HG02840 (cell line): ENCODE measurements around the gene HLA-DQA1.
"Not testable (repeated sequence)": the region's sequence is repeated elsewhere in the genome, so short reads cannot be mapped to it uniquely, and the experiment has no call there.

Source experiments
- ATAC-seq: cut with Tn5 transposase; IDR thresholded peaks from one replicate; pipeline ENCODE4 v1.9.1; 2021; ENCODE audit warnings: mild to moderate bottlenecking, moderate library complexity, moderate number of reproducible peaks; ENCODE audit not compliant: unreplicated experiment, low FRiP score

Gene HLA-DQA1

GRCh38 chr6:32657329-32657728 is 20.1 kb downstream of the HLA-DQA1 start:
- not testable (repeated sequence) for ATAC-seq

- not testable (repeated sequence) for ATAC-seq
These were observed 20.6 kb downstream of the HLA-DQA1 start for GRCh38 chr6:32657819-32658218.

GRCh38 chr6:32658268-32658897 is 21.2 kb downstream of the HLA-DQA1 start:
- no peak for ATAC-seq

GRCh38 chr6:32659856-32660595 is 22.8 kb downstream of the HLA-DQA1 start:
- ATAC-seq, result peak; percentile 71

GRCh38 chr6:32662099-32662498 is 24.9 kb downstream of the HLA-DQA1 start:
- no peak for ATAC-seq

GRCh38 chr6:32662836-32663235 is 25.6 kb downstream of the HLA-DQA1 start:
- no peak for ATAC-seq

GRCh38 chr6:32664354-32664753 is 27.1 kb downstream of the HLA-DQA1 start:
- no peak for ATAC-seq

- ATAC-seq, result no peak
These were observed 27.7 kb downstream of the HLA-DQA1 start for GRCh38 chr6:32664827-32665362.

- ATAC-seq, result no peak
These were observed 28.5 kb downstream of the HLA-DQA1 start for GRCh38 chr6:32665661-32666060.

- no peak for ATAC-seq
These were observed 29.5 kb downstream of the HLA-DQA1 start, which contains the start of gene HLA-DQB1 for GRCh38 chr6:32666420-32667300. Gene HLA-DQB1 (minus strand): TSS chr6:32666657. CDS start chr6:32666607, 50 bp downstream.

- peak; percentile 79 for ATAC-seq
These were observed 31.1 kb downstream of the HLA-DQA1 start for GRCh38 chr6:32668226-32668747.

- ATAC-seq, result no peak
These were observed 32.0 kb downstream of the HLA-DQA1 start for GRCh38 chr6:32669240-32669639.

GRCh38 chr6:32669893-32670292 is 32.7 kb downstream of the HLA-DQA1 start:
- no peak for ATAC-seq

- ATAC-seq, result not testable (repeated sequence)
These were observed 34.7 kb downstream of the HLA-DQA1 start for GRCh38 chr6:32671908-32672307.

GRCh38 chr6:32674123-32674522 is 36.9 kb downstream of the HLA-DQA1 start:
- not testable (repeated sequence) for ATAC-seq

- ATAC-seq, result no peak
These were observed 42.3 kb downstream of the HLA-DQA1 start for GRCh38 chr6:32679492-32679891.

- ATAC-seq, result no peak
These were observed 42.8 kb downstream of the HLA-DQA1 start for GRCh38 chr6:32680055-32680454.

- ATAC-seq, result no peak
These were observed 47.0 kb downstream of the HLA-DQA1 start for GRCh38 chr6:32684246-32684645.

GRCh38 chr6:32685603-32686002 is 48.4 kb downstream of the HLA-DQA1 start:
- ATAC-seq, result peak; percentile 73
